ENCODE measurements around the gene CAPN5. TPM values are rescaled to one million over a fixed set of nuclear protein-coding genes. Genes with fewer than 3 reads are reported as not detected.
A peak's percentile ranks its signal among the peaks of the same experiment; 100 is the strongest.

The CAPN5 gene
- total RNA-seq, 2 experiments from 2014 or later = 2.2 to 2.4 TPM

- Mint-ChIP-seq H3K27me3 (peaks cover 4% of the 10 kb centered on the region), H3K9me3 (no peaks in the 10 kb centered on the region), H3K4me1 (peaks cover 5% of the 10 kb centered on the region), H3K27ac (no peak within 1 kb of the TSS), H3K4me3 (peak within 1 kb of the TSS; percentile 64), H3K36me3 (no peaks in the 10 kb centered on the region)
- no peak for DNase-seq
Measured at GRCh38 chr11:77127920-77128691, 61.3 kb downstream of the CAPN5 start, which contains the start of gene MYO7A. MYO7A (plus strand) TSS chr11:77128246; CDS start chr11:77130635, 2,389 bp downstream.

- no peak overlapping the region for H3K27ac Mint-ChIP-seq
- no peak for DNase-seq
- no peaks in the 10 kb centered on the region for H3K9me3 Mint-ChIP-seq
- peaks cover 5% of the 10 kb centered on the region for H3K4me1 Mint-ChIP-seq
- H3K27me3 Mint-ChIP-seq = peaks cover 4% of the 10 kb centered on the region
- no peak overlapping the region for H3K4me3 Mint-ChIP-seq
- H3K36me3 Mint-ChIP-seq = no peaks in the 10 kb centered on the region
Measured at GRCh38 chr11:77129069-77129841, 62.5 kb downstream of the CAPN5 start.

DNA sequence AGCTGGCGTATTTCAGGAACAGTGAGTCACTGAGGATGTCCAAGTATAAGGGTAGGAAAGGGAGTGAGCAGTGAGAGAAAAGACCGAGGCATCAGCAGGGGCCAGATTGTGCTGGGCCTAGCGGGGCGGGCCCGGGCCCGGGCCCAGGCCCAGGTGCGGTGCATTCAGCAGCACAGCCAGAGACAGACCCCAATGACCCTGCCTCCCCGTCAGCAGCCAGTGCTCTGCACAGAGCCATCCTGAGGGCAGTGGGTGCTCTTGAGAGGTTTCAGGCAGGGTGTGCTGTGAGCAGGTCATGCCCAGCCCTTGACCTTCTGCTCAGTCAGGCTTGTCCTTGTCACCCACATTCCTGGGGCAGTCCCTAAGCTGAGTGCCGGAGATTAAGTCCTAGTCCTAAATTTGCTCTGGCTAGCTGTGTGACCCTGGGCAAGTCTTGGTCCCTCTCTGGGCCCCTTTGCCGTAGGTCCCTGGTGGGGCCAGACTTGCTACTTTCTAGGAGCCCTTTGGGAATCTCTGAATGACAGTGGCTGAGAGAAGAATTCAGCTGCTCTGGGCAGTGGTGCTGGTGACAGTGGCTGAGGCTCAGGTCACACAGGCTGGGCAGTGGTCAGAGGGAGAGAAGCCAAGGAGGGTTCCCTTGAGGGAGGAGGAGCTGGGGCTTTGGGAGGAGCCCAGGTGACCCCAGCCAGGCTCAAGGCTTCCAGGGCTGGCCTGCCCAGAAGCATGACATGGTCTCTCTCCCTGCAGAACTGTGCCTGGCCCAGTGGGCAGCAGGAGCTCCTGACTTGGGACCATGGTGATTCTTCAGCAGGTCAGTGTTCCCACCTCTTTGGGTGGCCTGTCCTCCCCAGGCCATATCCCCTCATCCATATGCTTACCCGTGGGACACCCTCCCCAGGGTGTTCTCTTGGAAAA lies 63.3 kb downstream of the CAPN5 start:
- peaks cover 5% of the 10 kb centered on the region for H3K4me1 Mint-ChIP-seq
- no peaks in the 10 kb centered on the region for H3K36me3 Mint-ChIP-seq
- peaks cover 4% of the 10 kb centered on the region for H3K27me3 Mint-ChIP-seq
- no peak for DNase-seq
- no peak overlapping the region for H3K4me3 Mint-ChIP-seq
- no peak overlapping the region for H3K27ac Mint-ChIP-seq
- H3K9me3 Mint-ChIP-seq = no peaks in the 10 kb centered on the region

- no peaks in the 10 kb centered on the region for H3K9me3 Mint-ChIP-seq
- no peak overlapping the region for H3K27ac Mint-ChIP-seq
- H3K27me3 Mint-ChIP-seq = peaks cover 7% of the 10 kb centered on the region
- H3K4me1 Mint-ChIP-seq = peaks cover 7% of the 10 kb centered on the region
- no peak for DNase-seq
- H3K4me3 Mint-ChIP-seq = no peak overlapping the region
- no peaks in the 10 kb centered on the region for H3K36me3 Mint-ChIP-seq
Measured at GRCh38 chr11:77130763-77131513, 64.2 kb downstream of the CAPN5 start.

- Mint-ChIP-seq H3K4me1 (peaks cover 7% of the 10 kb centered on the region), H3K9me3 (no peaks in the 10 kb centered on the region), H3K36me3 (no peaks in the 10 kb centered on the region), H3K27ac (no peak overlapping the region), H3K27me3 (peaks cover 7% of the 10 kb centered on the region), H3K4me3 (no peak overlapping the region)
- no peak for DNase-seq
Measured at GRCh38 chr11:77131560-77131959, 64.8 kb downstream of the CAPN5 start.

DNA sequence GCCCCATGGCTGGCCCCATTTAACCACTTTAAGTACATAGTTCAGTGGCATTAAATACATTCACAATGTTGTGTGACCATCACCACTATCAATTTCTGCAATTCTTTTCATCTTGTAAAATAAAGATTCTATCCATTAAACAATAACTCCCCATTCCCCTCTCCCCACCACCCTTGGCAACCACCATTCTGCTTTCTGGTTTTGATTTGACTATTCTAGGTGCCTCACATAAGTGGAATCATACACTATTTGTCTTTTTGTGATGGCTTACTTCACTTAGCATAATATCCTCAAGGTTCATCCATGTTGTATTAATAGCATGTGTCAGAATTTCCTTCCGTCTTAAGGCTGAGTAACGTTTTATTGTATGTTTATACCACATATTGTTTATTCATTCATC lies 68.3 kb downstream of the CAPN5 start:
- no peaks in the 10 kb centered on the region for H3K9me3 Mint-ChIP-seq
- H3K36me3 Mint-ChIP-seq = no peaks in the 10 kb centered on the region
- no peak overlapping the region for H3K27ac Mint-ChIP-seq
- DNase-seq = no peak
- H3K4me3 Mint-ChIP-seq = no peak overlapping the region
- H3K4me1 Mint-ChIP-seq = peaks cover 2% of the 10 kb centered on the region
- H3K27me3 Mint-ChIP-seq = peaks cover 18% of the 10 kb centered on the region

DNA sequence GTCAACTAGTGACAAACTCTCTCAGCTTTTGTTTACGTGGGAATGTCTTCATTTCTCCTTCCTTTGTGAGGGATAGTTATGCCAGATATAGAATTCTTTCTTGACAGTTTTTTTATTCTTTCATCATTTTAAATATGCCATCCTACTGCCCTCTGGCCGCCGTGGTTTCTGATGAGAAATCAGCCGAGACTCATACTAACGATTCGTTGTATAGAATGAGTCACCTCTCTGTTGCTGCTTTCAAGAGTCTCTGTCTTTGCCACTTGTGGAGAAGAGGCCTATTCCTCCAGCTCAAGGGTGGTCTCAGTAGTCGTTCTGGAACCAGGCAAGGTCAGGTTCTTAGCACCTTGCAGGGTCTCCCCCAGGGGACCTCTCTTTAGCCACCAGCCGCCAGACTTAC lies 69.3 kb downstream of the CAPN5 start:
- no peaks in the 10 kb centered on the region for H3K9me3 Mint-ChIP-seq
- H3K36me3 Mint-ChIP-seq = no peaks in the 10 kb centered on the region
- H3K4me3 Mint-ChIP-seq = no peak overlapping the region
- H3K4me1 Mint-ChIP-seq = peaks cover 2% of the 10 kb centered on the region
- H3K27ac Mint-ChIP-seq = no peak overlapping the region
- DNase-seq = no peak
- H3K27me3 Mint-ChIP-seq = peaks cover 18% of the 10 kb centered on the region

- no peak for DNase-seq
- H3K4me3 Mint-ChIP-seq = no peak overlapping the region
- no peaks in the 10 kb centered on the region for H3K36me3 Mint-ChIP-seq
- H3K9me3 Mint-ChIP-seq = no peaks in the 10 kb centered on the region
- H3K4me1 Mint-ChIP-seq = peaks cover 5% of the 10 kb centered on the region
- peaks cover 18% of the 10 kb centered on the region for H3K27me3 Mint-ChIP-seq
- H3K27ac Mint-ChIP-seq = no peak overlapping the region
Measured at GRCh38 chr11:77136784-77137420, 70.1 kb downstream of the CAPN5 start.

DNA sequence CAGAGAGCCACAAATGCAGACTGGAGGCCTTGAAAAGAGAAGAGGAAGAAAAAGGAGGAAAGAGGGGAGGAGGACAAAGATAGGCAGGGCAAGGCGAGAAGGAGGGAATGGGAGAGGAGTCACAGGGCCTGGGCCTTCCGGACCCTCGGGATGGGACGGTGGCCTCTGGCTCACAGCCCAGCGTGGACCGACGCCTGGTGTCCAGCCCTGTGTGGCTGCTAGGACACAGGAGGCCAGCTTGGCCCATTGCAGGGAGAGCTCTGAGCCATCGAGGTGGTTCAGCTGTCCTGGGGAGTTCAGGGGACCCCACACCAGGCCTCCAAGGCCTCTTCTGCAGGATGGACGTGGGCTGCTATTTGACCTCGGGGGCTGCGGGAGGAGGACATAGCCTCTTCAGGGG lies 70.7 kb downstream of the CAPN5 start:
- Mint-ChIP-seq H3K36me3 (no peaks in the 10 kb centered on the region), H3K27ac (no peak overlapping the region), H3K9me3 (no peaks in the 10 kb centered on the region), H3K27me3 (peaks cover 18% of the 10 kb centered on the region), H3K4me1 (peaks cover 10% of the 10 kb centered on the region), H3K4me3 (no peak overlapping the region)
- DNase-seq = no peak

DNA sequence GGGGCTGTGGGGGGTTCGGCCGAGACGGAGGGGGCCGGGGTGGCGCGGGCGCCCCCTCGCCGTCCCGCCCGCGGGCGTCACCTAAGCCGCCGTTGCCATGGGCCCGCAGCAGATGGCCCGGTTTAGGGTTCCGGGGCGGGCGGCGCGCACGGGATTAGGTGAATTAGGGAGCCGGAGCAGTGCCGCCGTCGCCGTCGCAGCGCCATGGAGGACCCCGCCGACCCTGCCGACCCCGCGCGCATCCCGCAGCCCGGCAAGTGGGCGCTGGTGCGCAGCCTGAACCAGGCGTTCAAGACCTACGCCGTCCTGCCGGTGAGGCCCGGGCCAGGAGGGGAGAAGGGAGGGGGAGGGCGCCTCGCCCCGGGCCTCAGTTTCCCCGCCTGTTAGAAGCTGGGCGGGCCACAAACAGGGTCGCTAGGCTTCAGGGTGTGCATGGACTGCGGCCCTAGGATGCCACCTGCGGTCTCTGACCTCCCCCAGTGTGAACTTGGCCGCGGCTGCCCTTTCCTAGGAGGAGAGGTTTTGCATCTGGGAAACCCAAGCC lies 71.4 kb downstream of the CAPN5 start:
- no peak overlapping the region for H3K27ac Mint-ChIP-seq
- H3K4me1 Mint-ChIP-seq = peaks cover 17% of the 10 kb centered on the region
- peaks cover 18% of the 10 kb centered on the region for H3K27me3 Mint-ChIP-seq
- no peak overlapping the region for H3K4me3 Mint-ChIP-seq
- no peaks in the 10 kb centered on the region for H3K9me3 Mint-ChIP-seq
- no peak for DNase-seq
- H3K36me3 Mint-ChIP-seq = no peaks in the 10 kb centered on the region

- no peak for DNase-seq
- Mint-ChIP-seq H3K27ac (no peak overlapping the region), H3K9me3 (no peaks in the 10 kb centered on the region), H3K27me3 (peaks cover 18% of the 10 kb centered on the region), H3K36me3 (no peaks in the 10 kb centered on the region), H3K4me1 (peaks cover 20% of the 10 kb centered on the region), H3K4me3 (no peak overlapping the region)
Measured at GRCh38 chr11:77139201-77139600, 72.4 kb downstream of the CAPN5 start.

DNA sequence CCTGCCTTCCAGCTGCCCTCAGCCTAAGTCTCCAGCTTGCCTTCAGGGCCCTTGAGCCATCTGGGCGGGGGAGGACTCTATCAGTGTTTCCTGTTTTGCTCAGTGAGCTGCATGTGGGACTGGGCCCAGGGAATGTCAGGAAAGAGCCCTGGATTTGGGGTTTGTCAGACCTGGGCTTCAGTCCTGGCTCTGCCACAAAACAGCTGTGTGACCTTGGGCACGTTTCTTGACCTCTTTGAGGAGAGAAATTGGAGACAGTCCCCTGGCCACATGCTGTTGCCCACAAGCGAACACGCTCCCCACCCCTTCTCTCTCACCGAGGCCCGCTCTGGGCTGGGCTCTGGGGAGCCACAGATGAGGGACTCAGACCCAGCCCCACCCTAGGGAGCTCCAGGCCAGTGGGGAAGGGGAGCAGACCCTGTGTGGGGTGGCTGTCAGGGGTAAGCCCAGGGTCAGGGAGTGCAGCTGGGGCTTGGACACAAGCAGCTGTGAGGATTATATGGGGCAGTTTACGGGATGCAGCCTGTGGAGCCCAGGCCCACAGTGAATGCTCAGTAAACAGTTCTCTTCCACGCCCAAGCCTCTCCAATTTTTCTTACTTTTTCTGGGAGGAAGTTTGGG lies 73.6 kb downstream of the CAPN5 start:
- H3K36me3 Mint-ChIP-seq = no peaks in the 10 kb centered on the region
- DNase-seq = no peak
- peaks cover 18% of the 10 kb centered on the region for H3K27me3 Mint-ChIP-seq
- no peak overlapping the region for H3K4me3 Mint-ChIP-seq
- no peak overlapping the region for H3K27ac Mint-ChIP-seq
- peaks cover 18% of the 10 kb centered on the region for H3K4me1 Mint-ChIP-seq
- no peaks in the 10 kb centered on the region for H3K9me3 Mint-ChIP-seq

DNA sequence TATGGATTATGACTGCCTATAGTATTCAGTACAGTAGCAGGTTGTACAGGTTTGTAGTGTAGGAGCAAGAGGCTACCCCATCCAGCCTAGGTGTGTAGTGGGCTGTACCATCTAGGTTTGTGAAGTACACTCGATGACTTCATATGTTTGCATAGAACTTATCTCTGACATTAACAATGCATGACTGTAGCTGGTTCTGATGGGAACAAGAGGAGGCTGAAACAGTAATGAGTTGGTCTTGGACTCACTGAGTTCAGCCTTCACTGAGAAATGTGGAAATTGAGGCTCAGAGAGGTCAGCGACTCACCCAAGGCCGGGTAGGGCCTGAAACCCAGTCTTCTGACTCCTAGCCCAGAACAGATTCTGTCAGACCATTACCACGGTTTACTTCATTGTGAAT lies 74.3 kb downstream of the CAPN5 start:
- H3K4me1 Mint-ChIP-seq = peaks cover 18% of the 10 kb centered on the region
- H3K27ac Mint-ChIP-seq = no peak overlapping the region
- no peak for DNase-seq
- no peaks in the 10 kb centered on the region for H3K36me3 Mint-ChIP-seq
- peaks cover 15% of the 10 kb centered on the region for H3K27me3 Mint-ChIP-seq
- no peak overlapping the region for H3K4me3 Mint-ChIP-seq
- no peaks in the 10 kb centered on the region for H3K9me3 Mint-ChIP-seq

Measured in activated naive CD8-positive, alpha-beta T cell treated with anti-CD3 and anti-CD28 coated beads for 36 hours (primary cell).